Fibroblast of skin of right biceps (primary cell): Measurements from ENCODE around the gene ZBED4.

Source experiments
- DNase-seq: peaks from one replicate; pipeline ENCODE4 v3.0.0-alpha.2; 2013

The ZBED4 gene

GRCh38 chr22:49922926-49923325, 69.3 kb downstream of the ZBED4 start:
- no peak for DNase-seq

DNA sequence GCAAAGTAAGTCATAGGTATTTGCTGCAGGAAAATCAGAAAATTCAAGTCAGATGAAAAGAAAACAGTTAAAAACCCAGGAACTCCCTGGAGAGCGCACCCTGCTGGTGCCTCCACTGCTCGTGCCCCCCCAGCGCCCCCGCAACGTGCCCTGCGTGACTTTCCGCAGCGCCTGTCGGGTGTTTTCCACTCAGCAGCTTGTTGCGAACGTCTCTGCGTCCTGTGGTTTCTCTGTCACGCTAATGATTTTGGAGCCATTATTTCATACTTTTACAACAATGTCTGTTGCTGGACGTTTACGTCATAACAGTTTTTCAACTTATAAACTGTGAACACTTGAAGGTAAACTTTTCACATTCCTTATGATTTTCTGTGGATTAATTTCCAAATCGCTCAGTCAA, 69.8 kb downstream of the ZBED4 start:
- no peak for DNase-seq

DNA sequence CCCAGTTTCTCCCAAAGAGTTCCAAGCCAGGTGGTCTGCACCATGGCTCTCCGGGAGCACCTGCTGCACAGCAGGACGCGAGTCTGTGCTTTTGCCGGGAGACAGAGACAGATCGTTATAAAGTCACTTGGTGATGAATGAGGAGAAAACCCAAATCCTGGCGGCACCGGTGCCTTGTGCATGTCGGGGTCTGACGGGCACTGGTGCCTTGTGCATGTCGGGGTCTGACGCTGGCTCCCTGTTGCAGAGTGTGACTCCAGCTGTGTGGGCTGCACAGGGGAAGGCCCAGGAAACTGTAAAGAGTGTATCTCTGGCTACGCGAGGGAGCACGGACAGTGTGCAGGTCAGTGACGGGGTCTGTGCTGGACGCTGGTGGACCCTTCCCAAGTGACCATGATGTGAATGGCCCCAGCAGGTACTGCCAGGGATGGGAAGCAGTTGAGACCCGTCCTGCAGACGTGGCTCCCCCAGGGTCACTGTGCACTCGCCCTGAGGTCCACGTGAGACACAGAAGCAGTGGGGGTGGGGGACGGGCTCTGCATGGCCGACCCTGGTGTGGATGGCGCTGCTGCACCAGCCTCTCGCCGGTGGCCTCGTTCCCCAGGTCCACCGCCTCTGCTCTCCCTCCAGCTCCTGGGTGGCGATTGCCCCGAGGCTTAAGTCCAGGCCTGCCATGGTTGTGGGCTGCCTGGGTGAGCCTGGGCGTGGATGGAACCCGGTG, 70.6 kb downstream of the ZBED4 start:
- DNase-seq = no peak

DNA sequence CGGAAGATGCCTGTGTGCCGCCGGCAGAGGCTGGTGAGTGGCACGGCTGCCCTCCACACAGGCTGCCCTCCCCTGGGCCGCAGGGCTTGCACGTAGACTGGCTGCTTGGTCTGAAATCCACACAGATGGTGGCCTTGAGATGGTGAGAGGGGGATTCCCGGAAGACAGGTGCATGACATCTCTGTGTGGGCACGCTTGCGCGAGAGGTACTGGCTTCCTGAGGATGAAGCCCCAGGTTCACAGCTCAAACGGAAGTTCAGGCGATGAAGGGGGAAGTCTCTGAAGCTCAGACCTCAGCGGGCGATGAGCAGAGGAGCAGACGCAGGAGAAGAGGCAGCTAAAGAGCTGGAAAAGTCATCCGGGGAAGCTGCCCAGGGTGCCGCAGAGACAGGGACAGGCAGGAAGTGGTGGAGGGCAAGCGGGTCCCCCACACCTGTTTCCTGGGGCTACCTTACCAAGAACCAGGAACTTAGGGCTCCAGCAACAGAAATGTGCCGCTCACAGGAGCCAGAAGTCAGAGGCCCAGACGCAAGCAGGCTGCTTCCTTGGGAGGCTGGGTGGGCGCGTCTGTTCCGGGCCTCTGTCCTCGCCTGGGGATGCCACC, 72.0 kb downstream of the ZBED4 start:
- no peak for DNase-seq

GRCh38 chr22:49926916-49927315, 73.3 kb downstream of the ZBED4 start:
- no peak for DNase-seq

- no peak for DNase-seq
Measured at GRCh38 chr22:49927483-49928184, 74.0 kb downstream of the ZBED4 start.

- no peak for DNase-seq
Measured at GRCh38 chr22:49928185-49928495, 74.5 kb downstream of the ZBED4 start.

DNA sequence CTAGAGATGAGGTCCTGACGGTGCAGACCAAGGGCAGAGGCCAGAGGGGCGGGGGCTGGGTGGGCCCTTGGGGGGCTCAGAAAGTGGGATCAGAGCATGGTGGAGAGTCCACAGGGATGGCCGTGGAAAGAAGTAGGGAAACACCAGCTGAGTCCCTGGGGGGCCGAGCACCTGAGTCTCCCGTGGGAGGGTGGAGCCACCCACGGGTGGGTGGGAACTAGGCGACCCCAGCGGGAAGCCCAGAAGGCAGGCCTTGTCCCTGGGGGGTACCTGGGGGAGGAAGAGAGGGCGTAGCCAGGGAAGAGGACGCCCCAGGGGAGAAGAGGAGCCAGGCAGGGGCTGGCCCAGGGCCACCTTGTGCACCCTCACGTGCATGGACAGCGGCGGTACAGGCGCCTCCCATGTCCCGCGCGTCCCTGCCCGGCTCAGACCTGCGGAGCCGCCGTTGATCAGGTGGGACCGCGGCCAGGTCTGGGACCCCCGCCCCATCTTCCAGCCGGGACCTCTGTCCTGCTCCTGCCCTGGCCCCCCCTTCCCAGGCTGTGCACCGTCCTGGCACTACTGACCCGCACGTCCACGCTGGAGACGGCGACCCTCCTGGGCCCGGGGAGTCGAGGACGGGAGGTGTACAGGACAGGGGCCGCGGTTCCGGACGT, 75.0 kb downstream of the ZBED4 start:
- no peak for DNase-seq

DNA sequence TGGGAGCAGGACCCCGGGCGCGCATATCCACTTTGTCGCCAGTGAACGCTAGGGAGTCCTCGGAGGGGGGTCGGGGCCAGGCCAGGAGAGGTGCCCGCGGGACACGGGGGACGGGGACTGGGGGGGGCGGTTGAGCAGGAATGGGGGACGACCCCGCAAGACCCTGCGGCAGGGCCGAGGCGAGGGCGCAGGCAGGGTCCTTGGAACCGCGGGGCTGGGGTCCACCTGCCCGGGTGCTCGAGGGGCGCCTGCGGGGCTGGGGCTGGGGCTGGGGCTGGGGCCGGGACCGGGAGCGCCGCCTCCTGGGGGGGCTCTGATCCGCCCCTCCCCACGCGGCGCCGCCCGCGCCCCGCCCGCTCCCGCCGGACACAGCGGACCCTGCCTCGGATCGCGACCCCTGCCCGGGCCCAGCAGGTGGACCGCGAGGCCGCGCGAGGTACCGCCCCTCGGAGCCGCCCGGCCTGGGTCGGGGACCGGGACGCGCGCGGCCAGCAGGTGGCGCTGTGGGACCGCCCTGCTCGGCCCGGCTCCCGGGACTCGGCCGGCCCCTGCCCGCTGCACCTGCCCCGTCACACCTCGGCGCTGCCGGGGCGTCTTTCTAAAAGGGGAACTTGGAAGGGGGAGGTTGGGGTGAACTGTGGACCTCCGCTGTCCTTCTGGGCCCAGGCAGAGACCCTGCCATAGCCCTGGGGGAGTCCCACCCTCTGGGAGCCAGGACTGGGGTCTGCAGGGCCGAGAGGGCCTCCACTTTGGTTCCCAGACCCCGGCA, 75.8 kb downstream of the ZBED4 start:
- peak; percentile 26 for DNase-seq

DNA sequence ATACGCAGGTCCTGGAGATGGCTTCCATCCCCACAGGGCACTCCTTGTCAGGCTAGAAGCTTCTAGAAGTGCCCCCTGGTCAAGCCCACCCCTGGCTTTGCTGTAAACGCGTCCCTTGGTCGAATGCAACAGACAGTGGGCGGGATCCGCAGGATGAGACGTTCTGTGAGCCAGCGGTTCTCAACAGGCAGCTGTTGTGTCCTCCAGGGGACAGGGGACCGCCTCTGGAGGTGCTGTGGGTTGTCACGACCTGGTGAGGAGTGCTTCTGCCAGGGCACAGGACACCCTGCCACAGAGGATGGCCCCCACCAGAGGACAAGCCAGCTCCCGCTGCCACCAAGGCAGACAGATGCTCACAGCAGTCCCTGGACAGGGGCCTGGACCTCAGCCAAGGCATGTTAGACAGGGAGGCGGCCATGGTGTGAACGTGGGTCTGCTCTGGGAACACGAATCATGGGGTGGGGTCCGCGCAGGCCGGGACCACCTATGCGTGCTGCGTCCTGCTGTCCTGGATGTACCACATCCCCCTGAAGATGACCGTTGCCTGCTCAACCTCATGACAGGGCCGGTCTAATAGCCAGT, 76.4 kb downstream of the ZBED4 start:
- no peak for DNase-seq

- peak; percentile 64 for DNase-seq
Measured at GRCh38 chr22:49930596-49931412, 77.2 kb downstream of the ZBED4 start.

DNA sequence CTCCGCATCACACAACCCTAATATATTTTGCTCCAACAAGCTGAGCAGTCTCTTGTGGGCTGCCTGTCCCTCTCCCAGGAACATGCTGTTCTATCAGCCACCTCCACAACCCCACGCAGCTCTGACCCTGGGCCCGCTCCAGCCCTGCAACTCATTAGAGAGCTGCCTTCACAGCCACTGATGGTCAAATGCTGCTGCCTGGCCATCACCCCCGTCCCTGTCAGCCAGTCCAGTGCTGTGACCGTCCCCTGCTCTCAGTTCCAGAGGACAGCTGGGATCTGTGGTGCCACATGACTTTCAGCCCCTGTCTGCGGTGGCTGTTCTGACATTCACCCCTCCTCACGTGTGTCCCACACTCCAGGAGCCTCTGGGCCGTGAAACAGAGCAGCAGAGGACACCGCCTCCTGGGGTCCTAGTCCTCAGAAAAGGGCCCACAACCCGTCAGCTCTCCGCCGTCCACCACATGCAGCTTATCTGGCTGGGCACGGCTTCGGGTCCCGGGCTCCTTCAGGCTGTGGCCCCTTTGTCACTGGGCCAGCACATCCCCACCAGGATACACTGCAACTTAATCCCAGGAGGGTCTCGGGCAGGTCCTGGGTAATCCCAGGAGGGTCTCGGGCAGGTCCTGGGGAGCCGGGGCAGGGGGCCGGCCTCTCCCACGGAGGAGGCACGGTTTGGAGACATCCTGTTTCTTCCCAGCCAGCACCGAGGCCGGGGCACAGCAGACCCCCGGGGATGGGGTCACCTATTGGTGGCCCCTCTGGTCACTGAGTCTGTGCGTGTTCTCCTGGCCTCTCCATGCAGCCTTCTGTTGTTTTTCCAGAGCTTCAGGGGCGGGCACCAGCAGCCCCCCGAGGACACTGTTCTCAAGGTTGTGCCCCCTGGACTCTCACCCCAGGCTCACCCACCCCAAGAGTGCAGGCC, 79.9 kb downstream of the ZBED4 start:
- DNase-seq = no peak

- peak; percentile 45 for DNase-seq
Measured at GRCh38 chr22:49934160-49934890, 80.7 kb downstream of the ZBED4 start.

GRCh38 chr22:49934891-49935557, 81.4 kb downstream of the ZBED4 start:
- DNase-seq = peak; percentile 69

DNA sequence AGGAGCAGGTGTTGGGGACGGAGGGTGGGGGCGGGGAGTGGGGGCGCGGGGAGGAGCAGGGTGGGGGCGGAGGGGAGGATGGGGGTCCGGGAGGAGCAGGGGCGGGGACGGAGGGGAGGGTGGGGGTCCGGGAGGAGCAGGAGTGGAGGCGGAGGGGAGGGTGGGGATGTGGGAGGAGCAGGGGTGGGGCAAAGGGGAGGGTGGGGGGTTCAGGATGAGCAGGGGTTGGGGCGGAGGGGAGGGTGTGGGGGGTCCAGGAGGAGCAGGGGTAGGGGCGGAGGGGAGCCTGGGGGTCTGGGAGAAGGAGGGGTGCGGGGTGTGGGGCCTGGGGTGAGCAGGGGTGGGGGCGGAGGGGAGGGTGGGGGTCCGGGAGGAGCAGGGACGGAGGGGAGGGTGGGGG, 81.9 kb downstream of the ZBED4 start:
- no peak for DNase-seq

- DNase-seq = peak; percentile 68
Measured at GRCh38 chr22:49936018-49936972, 82.7 kb downstream of the ZBED4 start.

DNA sequence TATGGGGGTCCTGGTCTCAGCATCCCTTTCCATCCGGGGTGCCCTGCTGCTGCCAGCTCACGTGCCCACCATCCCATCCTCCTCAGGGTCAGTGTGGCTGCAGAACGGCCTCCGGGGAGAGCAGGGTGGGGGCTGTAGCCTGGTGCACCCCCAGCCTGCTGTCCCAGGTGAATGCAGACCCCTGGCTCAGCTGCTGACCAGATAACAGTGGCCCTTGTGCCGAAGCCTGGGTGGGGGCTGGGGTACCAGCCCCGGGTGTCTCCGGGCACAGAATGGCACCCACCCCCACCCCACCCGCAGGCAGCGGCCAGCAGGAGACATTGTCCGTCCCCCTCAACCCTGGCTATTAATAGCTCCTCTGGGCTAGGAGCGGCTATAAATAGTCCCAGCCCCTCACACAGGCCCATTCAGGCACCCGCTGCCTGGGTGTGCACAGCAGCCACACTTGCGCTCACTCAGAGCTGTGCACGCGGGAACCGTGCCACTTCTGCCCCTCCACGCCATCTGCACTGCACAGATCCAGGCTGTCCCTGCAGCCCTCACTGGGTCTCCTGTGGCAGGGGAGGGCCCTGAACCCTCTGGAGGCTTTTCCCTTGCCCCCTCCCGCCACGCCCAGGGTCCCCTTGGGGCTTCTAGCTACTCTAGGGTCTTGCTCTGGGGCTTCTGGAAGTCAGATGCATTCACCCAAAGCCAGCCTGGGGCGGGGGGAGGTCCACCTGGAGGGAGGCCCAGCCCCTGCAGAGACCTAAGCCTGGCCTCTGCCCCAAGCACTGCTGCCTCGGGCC, 83.5 kb downstream of the ZBED4 start:
- DNase-seq = peak; percentile 33
